B cell (primary cell): ENCODE results near the gene BORCS8. TPM values are rescaled to one million over a fixed set of nuclear protein-coding genes. Genes with fewer than 3 reads are reported as not detected.

Source experiments
- ATAC-seq: fragments of 200-7000 bp; cut with Tn5 transposase; one replicate; pipeline ENCODE4 v1.10.0; 2021; ENCODE audit warnings: low read depth, mild to moderate bottlenecking, moderate number of reproducible peaks, moderate library complexity
- CTCF ChIA-PET: fragments of 350-600 bp; sonication (Branson Sonifier 250); formaldehyde crosslinking; loops from one replicate; lab custom pipeline; 2021; ENCODE audit warnings: antibody characterized with exemption, inconsistent platforms; lab: Charles Lee
- POLR2A ChIA-PET: fragments of 350-600 bp; sonication (Branson Sonifier 250); formaldehyde crosslinking; loops from one replicate; lab custom pipeline; 2021; ENCODE audit warnings: antibody characterized with exemption; lab: Charles Lee
- DNase-seq: peaks from one replicate; pipeline ENCODE4 v3.0.0; 2013
- H2AFZ ChIP-seq: 2 replicates; pipeline ENCODE4 v1.6.1; 2012; ENCODE audit warnings: mild to moderate bottlenecking, low read depth, low read length; ENCODE audit not compliant: insufficient read depth, poor library complexity, severe bottlenecking
- H3K27ac ChIP-seq, 2 donors: 1 replicate in 1 of 2; 2 replicates in 1 of 2; pipeline ENCODE4 v1.5.1; 2012 to 2013; ENCODE audit warnings: low read length in 2 of 2, mild to moderate bottlenecking in 2 of 2, moderate library complexity in 1 of 2
- H3K27me3 ChIP-seq, 4 experiments: fragments of 200-600 bp in 1 of 4; sonication (generic) in 1 of 4; replicated peaks in 1 of 4; 1 replicate in 2 of 4; 2 replicates in 2 of 4; pipeline versions ENCODE4 v1.6.1 to v1.7.0; 2013 to 2016; ENCODE audit warnings: low read length in 3 of 4, mild to moderate bottlenecking in 2 of 4, mixed read lengths in 1 of 4, moderate library complexity in 1 of 4; ENCODE audit not compliant: insufficient read depth in 4 of 4, control insufficient read depth in 3 of 4; ENCODE audit errors: control extremely low read depth in 1 of 4
- H3K36me3 ChIP-seq, 2 experiments: replicated peaks in 1 of 2; 1 replicate in 1 of 2; 2 replicates in 1 of 2; pipeline versions ENCODE4 v1.6.1 to v1.7.1; 2013; ENCODE audit warnings: low read length in 1 of 2; ENCODE audit not compliant: insufficient read depth in 2 of 2, control insufficient read depth in 1 of 2; ENCODE audit errors: control extremely low read depth in 1 of 2, extremely low read depth in 1 of 2
- H3K4me1 ChIP-seq, 2 donors: fragments of 200-600 bp in 1 of 2; sonication (generic) in 1 of 2; 1 replicate in 1 of 2; 2 replicates in 1 of 2; pipeline versions ENCODE4 v1.5.1 to v1.6.1; 2013 to 2017; ENCODE audit warnings: low read length in 2 of 2; ENCODE audit not compliant: control insufficient read depth in 2 of 2, insufficient read depth in 2 of 2
- H3K4me2 ChIP-seq: replicated peaks from 2 replicates; pipeline ENCODE3; 2012; ENCODE audit warnings: mild to moderate bottlenecking, low read depth, low read length; ENCODE audit not compliant: poor library complexity, severe bottlenecking
- H3K4me3 ChIP-seq, 5 experiments: fragments of 200-600 bp in 1 of 5; sonication (generic) in 1 of 5; 1 replicate in 3 of 5; 2 replicates in 2 of 5; pipeline versions ENCODE4 v1.5.1 to v1.7.0; 2011 to 2016; ENCODE audit warnings: low read length in 4 of 5, mild to moderate bottlenecking in 4 of 5, low read depth in 2 of 5, control low read depth in 1 of 5, moderate library complexity in 1 of 5; ENCODE audit not compliant: insufficient read depth in 1 of 5; ENCODE audit errors: control extremely low read depth in 1 of 5, extremely low read depth in 1 of 5
- H3K79me2 ChIP-seq: fragments of 200-600 bp; sonication (generic); one replicate; pipeline ENCODE4 v1.6.0; 2016; ENCODE audit warnings: low read length; ENCODE audit not compliant: control insufficient read depth, insufficient read depth
- H3K9ac ChIP-seq: fragments of 200-600 bp; sonication (generic); 2 replicates; pipeline ENCODE4 v1.6.1; 2017; ENCODE audit warnings: mild to moderate bottlenecking, low read length, moderate library complexity
- H3K9me3 ChIP-seq, 3 donors: one replicate each; pipeline versions ENCODE4 v1.6.1 to v1.7.1; 2013; ENCODE audit warnings: low read length in 2 of 3; ENCODE audit not compliant: control insufficient read depth in 2 of 3, insufficient read depth in 1 of 3; ENCODE audit errors: control extremely low read depth in 1 of 3
- H4K20me1 ChIP-seq: 2 replicates; pipeline ENCODE4 v1.6.0; 2012; ENCODE audit warnings: mild to moderate bottlenecking, low read length; ENCODE audit not compliant: insufficient read depth, control insufficient read depth, poor library complexity, severe bottlenecking
- H3K27ac Mint-ChIP-seq: one replicate; pipeline ENCODE4 v1.8.0; 2021; ENCODE audit warnings: mixed read lengths
- H3K27me3 Mint-ChIP-seq: one replicate; pipeline ENCODE4 v1.8.0; 2021; ENCODE audit warnings: mixed read lengths
- H3K4me1 Mint-ChIP-seq: one replicate; pipeline ENCODE4 v1.8.0; 2021; ENCODE audit warnings: mixed read lengths
- H3K4me3 Mint-ChIP-seq: one replicate; pipeline ENCODE4 v1.8.0; 2021; ENCODE audit warnings: mixed read lengths
- H3K9me3 Mint-ChIP-seq: one replicate; pipeline ENCODE4 v1.8.0; 2022; ENCODE audit warnings: mixed read lengths; ENCODE audit not compliant: insufficient read depth
- CTCF ChIP-seq: fragments of 200-600 bp; IDR thresholded peaks from one replicate; pipeline ENCODE4 v1.8.0; 2022; ENCODE audit warnings: antibody characterized with exemption, mild to moderate bottlenecking
- EZH2 ChIP-seq: IDR thresholded peaks from 2 replicates; pipeline ENCODE4 v1.6.1; 2012; ENCODE audit warnings: borderline replicate concordance, low read depth, mild to moderate bottlenecking, moderate library complexity, low read length; ENCODE audit not compliant: insufficient read depth, poor library complexity, severe bottlenecking
- WGBS: methylation state at CpG from one replicate; pipeline ENCODE4 v1.1.5; 2013; ENCODE audit warnings: missing lambda C conversion rate; ENCODE audit not compliant: insufficient coverage; 5-methylcytosine and 5-hydroxymethylcytosine counted together
- intact Hi-C: fragments of 100-400 bp; cut with micrococcal nuclease; formaldehyde crosslinking; loops from one replicate; pipeline ENCODE4 v1.10.0; 2022
- polyA plus RNA-seq: library from polyadenylated mRNA; depleted of rRNA; stranded (reverse); fragments of >200 nt; gene quantifications from 2 replicates; pipeline ENCODE4 v1.2.3, GENCODE V29; 2012
- total RNA-seq, 2 donors: library from RNA; stranded (reverse); fragments of 120-200 nt in 1 of 2; gene quantifications; 1 replicate in 1 of 2; 2 replicates in 1 of 2; pipeline versions ENCODE4 v1.2.3 to v1.2.4, GENCODE V29; 2013 to 2022

BORCS8 gene
- total and polyA plus RNA-seq, 2 donors (not counting 1 experiment from before 2014, with no cell fraction given): 37.6 to 63.1 TPM

- TF ChIP-seq CTCF (no peak), EZH2 (no peak)
- peaks cover 57% of the 10 kb centered on the region for H3K79me2 ChIP-seq
- no peak for DNase-seq
- ChIA-PET CTCF (interaction anchor here (0.5 to 1.3 kb wide), 5 partner anchors 11 to 33 kb away, joined by 3 to 4 read pairs (median 3); partner anchors contain the start of gene NR2C2AP), POLR2A (interaction anchor here (1.0 to 2.6 kb wide), 5 partner anchors 12 to 173 kb away, joined by 3 to 14 read pairs (median 3); partner anchors contain the start of genes MAU2, NR2C2AP and SLC25A42)
- H3K4me3 ChIP-seq: peak overlapping the region; percentile 69 to 99 (median 93)
- H3K4me2 ChIP-seq: peak overlapping the region; percentile 87
- peak overlapping the region; percentile 99 to 100 for H3K27ac ChIP-seq
- intact Hi-C loops: loop anchor here (1.0 to 5.0 kb wide), 8 partner anchors 12 to 541 kb away; partner anchors contain the start of genes ARMC6, GATAD2A, MAU2 and NR2C2AP
- H3K36me3 ChIP-seq: peaks cover 0 to 4% of the 10 kb centered on the region in 2 experiments
- H3K9ac ChIP-seq: peak overlapping the region; percentile 98
- H3K4me1 ChIP-seq: peaks cover 28 to 43% of the 10 kb centered on the region in 2 donors
- H3K9me3 Mint-ChIP-seq: peaks cover under 1% of the 10 kb centered on the region
- H3K27me3 ChIP-seq: no peaks in the 10 kb centered on the region
- peak overlapping the region; percentile 94 for H2AFZ ChIP-seq
- H3K9me3 ChIP-seq: peaks cover 0 to 4% (median 2%) of the 10 kb centered on the region in 3 donors
- WGBS: under 1% methylated on average over 17 of the region's 17 CpGs
- H3K4me1 Mint-ChIP-seq: peaks cover 50% of the 10 kb centered on the region
- H3K4me3 Mint-ChIP-seq: peak overlapping the region; percentile 97
- peaks cover 13% of the 10 kb centered on the region for H4K20me1 ChIP-seq
- H3K27ac Mint-ChIP-seq: peak overlapping the region; percentile 98
- H3K27me3 Mint-ChIP-seq: no peaks in the 10 kb centered on the region
- ATAC-seq: no peak
Observed at GRCh38 chr19:19191768-19192077, 229 bp downstream of the BORCS8 start.

GRCh38 chr19:19186742-19187141, 5.2 kb downstream of the BORCS8 start:
- POLR2A ChIA-PET: no interaction called here
- CTCF ChIA-PET: interaction anchor here (1.3 to 1.6 kb wide), 2 partner anchors 10 to 12 kb away, joined by 3 to 4 read pairs; no protein-coding TSS in a partner anchor
- Histone ChIP-seq H3K4me1 (peaks cover 22 to 40% of the 10 kb centered on the region in 2 donors), H3K79me2 (peaks cover 49% of the 10 kb centered on the region), H3K9ac (no peak overlapping the region), H3K4me3 (no peak overlapping the region), H4K20me1 (peaks cover 17% of the 10 kb centered on the region), H3K9me3 (peaks cover 0 to 14% (median 5%) of the 10 kb centered on the region in 3 donors), H2AFZ (no peak overlapping the region), H3K36me3 (peaks cover 0 to 32% of the 10 kb centered on the region in 2 experiments), H3K4me2 (no peak overlapping the region), H3K27me3 (no peaks in the 10 kb centered on the region), H3K27ac (no peak overlapping the region)
- no peak overlapping the region for H3K4me3 Mint-ChIP-seq
- TF ChIP-seq CTCF (no peak), EZH2 (no peak)
- H3K27ac Mint-ChIP-seq: no peak overlapping the region
- peaks cover 34% of the 10 kb centered on the region for H3K4me1 Mint-ChIP-seq
- 100% methylated on average over 7 of the region's 14 CpGs for WGBS
- DNase-seq (no peak), ATAC-seq (no peak)
- intact Hi-C loops: no loop called here
- H3K27me3 Mint-ChIP-seq: no peaks in the 10 kb centered on the region
- peaks cover 4% of the 10 kb centered on the region for H3K9me3 Mint-ChIP-seq
